SKM-1 treated with dmso at 0.1 percent for 144 hours (cell line): ENCODE measurements around the gene OBP2A.

ENCODE experiments used
- DNase-seq: peaks from one replicate; lab custom pipeline; 2025; ENCODE audit not compliant: unreplicated experiment; lab: John Stamatoyannopoulos, UW

The OBP2A gene

DNA sequence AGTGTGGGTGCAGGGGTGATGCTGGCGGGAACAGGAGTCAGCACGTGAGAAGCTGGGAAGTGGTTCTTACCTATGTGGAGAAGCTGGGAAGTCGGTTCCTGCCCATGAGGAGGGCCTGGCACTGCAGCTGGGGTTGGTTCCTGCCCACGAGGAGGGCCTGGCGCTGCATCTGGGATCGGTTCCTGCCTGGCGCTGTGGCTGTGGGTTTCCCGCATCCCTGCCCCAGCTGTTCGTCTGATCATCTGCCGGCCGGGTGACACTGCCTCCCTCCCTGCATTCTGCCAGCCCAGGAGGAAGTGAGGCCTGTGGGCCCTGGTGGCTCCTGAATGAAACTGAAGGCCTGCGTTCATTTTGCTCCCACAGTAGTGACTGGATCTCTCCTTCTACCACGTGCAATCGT is 5.1 kb downstream of the OBP2A start:
- no peak for DNase-seq

DNA sequence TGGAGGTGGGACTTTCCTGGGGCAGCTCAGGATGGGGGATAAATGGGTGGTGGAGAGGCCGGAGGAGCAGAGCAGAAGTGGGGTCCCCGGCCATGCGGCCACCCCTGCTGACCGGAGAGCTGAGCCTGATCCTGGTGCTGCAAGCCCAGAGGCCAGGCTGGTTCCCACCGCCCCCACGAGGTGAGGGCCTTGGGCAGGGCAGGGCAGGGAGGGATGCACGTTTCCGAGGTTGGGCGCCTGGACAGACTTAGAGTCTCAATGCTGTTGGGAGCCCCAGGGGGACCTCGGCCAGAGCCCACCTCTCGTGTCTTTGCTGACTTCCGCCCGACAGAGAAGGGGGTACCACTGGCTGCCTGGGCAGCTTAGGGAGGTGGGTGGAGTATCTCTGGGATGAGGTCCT is 5.5 kb downstream of the OBP2A start:
- DNase-seq, result no peak

DNA sequence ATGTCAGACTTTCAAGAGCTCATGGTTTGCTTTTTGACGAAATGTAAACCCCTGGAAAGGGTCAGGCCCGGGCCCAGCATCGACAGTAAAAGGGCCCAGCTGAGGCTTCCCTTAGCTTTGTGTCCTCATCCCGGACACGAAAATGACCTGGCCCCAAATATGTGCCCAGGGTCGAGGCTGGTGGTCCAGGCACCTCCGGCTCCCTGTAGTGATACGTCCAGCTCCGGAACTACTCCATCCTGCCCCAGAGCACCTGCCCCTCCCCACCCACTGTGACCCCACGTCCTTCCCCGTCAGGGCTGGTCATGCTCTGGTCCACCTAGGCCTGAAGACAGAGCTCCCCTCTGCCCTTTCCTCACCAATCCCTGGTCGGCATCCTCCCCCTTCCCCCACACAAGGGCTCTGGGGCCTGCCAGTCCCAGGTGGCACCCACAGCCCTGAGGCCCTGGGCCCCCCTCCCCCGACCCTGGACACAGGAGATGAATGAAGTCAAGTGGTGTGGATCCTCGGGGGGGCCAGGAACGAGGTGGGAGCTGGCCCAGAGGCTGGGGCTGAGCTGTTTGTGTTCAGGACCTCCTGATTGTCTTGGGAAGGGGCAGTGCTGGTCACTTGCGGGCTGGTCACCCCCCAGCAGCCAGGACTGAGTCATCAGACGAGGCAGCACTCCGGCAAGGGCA is 6.2 kb downstream of the OBP2A start:
- DNase-seq, result no peak

DNA sequence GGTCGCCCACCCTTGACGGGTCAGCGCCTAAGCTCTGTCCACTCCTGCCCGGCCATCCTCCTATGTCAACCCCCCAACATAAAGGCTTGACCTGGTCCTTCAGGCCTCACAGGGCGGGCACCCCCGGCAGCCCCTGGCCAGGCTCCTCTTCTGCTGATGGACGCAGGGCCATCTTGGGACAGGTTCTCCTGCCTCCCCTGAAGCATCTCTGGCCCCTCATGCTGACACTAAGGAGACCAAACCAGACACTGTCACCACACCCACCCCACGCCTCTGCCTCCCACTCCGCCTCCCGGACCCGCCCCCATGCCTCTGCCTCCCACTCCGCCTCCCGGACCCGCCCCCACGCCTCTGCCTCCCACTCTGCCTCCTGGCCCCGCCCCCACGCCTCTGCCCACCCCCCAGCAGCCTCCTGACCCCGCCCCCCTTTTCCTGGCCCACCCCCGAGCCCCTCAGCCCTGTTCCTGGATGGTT is 6.8 kb downstream of the OBP2A start:
- no peak for DNase-seq

DNA sequence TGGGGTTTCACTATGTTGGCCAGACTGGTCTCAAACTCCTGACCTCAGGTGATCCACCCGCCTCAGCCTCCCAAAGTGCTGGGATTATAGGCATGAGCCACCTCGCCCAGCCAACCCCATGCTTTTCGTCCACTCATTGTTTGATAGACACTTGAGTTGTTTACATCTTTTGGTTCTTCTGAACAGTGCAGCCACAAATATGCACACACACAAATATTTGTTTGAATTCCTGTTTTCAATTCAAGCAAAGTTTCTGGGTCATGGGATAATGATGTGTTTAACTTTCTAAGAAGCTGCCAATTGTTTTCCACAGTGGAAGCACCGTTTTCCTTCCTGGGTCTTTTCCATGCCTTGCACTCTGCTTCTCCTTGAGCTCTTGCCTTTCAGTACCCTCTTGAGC is 8.8 kb downstream of the OBP2A start:
- DNase-seq, result no peak

DNA sequence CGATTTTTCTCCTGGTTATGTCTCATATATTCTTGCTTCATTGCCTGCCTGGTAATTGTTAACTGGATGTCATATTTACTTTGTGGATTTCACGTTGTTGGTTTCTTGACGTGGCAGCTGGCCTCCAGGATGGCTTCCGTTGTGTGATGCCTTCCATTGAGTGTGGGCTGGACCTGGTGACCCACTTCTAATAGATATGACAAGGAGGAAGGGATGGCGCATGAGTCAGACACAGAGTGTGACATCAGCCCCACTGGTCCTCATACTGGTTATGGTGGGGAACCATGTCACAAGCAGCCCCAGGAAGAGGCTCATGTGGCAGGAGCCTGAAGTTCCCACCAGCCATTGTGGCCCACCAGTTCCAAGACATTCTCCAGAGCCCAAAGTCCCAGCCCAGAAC is 9.3 kb downstream of the OBP2A start:
- DNase-seq, result no peak

DNA sequence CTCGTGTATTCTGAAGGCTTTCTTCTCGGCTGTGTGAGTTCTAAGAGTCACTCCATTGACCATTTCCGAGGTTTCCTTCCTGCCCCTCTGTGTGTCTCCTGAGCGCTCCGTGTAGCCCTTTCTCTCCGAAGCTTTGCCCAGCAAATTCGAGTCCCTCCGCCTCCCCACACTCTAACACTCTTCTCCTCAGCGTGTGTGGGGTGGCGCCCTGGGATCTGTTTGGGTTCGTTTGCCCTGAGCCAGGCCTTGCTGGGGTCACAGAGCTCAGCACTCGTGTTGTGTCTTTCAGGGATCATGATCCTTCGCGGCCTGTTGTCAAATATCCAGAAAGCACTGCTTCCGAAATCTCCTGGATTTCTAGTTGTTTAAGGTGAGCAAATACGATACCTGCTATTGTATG is 10.0 kb downstream of the OBP2A start:
- no peak for DNase-seq

DNA sequence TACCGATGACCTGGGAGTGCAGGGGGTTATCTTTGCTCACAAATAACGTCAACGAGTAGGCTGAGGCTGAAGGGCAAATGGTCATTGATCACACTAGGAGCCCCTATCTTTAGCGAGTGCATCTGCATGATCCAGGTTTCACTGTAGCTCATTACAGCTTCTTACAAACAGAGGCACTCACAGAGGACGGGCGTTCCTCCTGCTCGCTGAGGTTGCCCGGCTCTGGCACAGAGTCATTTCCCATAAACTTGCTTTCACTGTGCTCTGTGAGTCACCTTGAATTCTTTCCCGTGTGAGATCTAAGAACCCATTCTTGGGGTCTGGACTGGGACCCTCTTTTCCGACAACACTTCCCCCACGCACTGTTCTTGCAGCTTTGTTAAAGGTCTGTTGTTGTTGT is 13.7 kb downstream of the OBP2A start:
- DNase-seq, result no peak

DNA sequence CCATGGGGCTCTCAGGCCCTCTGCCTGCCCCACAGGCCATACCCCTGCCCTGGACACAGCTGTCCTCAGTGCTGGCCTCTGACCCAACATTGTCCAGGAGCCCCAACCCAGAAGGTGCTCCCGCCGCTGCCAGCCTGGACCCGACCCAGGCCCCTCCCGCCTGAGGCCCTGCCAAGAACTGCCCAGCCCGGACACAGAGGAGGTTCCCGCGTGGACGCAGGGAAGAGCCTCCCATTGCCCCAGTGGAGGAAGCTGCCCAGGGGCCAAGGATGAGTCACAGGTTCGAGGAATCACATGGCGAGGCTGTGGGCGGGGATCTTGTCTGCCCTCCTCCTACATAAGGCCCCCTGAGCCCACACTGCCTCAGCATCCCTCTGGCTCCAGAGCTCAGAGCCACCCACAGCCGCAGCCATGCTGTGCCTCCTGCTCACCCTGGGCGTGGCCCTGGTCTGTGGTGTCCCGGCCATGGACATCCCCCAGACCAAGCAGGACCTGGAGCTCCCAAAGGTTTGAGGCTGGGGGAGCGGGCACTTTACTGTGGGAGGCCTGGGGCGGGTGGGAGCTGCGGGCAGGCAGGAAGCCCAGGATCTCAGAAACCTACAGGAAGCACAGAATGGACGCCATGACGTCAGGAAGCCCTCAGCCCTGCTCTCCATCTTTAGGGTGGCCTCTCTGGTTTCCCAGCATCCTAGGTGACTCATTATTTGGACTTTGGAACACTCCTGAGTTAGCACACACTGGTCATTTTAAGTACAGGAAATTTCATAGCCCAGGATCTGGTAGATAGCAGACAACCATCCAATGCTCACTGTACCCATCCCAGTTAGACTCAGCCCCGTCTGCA is 15.7 kb downstream of the OBP2A start, which contains the start of gene PAEP:
Gene PAEP (plus strand): TSS at position 366 of the 844 bp plus-strand sequence.
- no peak for DNase-seq

DNA sequence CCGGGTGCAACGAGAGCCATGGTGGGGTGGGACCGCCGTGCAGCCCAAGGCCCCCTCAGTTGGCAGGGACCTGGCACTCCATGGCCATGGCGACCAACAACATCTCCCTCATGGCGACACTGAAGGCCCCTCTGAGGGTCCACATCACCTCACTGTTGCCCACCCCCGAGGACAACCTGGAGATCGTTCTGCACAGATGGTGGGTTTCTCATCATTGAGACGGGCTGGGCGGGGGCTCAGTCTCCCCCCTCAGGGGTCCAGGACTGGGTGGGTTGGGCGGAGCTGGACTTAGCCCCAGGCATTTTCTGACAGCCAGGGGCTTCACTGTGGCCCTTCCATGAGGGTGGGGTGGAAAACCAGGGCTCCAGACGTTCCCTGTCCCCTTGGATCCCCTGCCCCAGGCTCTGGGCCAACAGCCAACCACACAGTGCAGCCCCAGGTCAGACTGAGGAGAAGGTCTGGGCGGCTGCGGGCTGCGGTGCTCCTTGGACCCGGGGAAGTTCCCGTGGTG is 16.4 kb downstream of the OBP2A start:
- no peak for DNase-seq

DNA sequence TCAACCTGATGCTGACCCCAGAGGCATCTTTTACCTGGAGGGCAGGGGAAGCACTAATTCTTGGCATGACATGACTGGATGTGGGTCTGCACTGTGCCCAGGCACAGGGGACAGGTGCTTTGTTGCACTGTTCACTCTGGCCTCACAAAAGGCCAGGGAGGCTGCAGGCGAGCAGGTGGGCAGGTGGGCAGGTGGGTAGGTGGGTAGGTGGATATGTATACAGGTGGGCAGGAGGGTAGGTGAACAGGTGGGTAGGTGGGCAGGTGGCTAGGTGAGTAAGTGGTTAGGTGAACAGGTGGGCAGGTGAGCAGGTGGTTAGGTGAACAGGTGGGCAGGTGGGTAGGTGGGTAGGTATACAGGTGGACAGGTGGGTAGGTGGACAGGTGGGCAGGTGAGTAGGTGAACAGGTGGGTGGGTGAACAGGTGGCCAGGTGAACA is 17.1 kb downstream of the OBP2A start:
- no peak for DNase-seq

DNA sequence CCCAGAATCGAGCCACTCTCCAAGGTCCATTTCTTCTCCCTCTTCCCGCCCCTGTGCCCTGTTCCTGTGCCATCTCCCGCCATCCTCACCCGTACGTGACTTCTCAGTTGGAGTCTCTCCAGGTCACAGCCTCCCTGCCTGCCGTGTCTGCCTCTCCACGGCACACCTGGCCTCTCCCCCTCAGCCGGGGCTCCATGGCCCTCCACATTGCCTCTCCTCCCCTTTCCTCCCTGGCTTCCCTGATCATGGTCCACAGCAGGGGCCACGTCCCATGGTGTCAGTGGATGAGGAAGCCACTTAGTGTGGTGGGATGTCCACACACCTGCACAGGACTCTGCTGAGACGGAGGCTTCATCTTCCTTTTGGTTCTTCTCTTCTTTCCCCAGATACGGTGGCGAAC is 17.9 kb downstream of the OBP2A start:
- DNase-seq, result no peak

DNA sequence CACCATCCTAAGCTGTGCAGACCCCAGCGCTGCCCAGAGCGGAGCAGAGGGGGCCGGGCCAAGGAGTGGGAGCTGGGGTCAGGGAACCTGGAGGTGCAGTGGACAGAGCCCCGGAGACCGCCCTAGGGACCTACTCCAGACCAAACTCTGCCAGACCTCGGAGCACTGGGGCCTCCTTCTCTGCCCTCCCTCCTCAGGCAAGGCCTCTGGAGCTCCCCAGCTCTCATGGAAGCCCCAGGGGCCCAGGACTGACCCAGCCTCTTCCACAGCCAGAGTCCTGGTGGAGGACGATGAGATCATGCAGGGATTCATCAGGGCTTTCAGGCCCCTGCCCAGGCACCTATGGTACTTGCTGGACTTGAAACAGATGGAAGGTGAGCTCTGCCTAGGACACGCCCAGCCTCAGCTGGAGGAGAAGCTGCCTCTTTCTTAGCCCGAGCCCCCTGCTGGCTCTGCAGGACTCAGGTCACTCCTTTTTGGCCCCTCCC is 19.3 kb downstream of the OBP2A start:
- DNase-seq, result no peak

DNA sequence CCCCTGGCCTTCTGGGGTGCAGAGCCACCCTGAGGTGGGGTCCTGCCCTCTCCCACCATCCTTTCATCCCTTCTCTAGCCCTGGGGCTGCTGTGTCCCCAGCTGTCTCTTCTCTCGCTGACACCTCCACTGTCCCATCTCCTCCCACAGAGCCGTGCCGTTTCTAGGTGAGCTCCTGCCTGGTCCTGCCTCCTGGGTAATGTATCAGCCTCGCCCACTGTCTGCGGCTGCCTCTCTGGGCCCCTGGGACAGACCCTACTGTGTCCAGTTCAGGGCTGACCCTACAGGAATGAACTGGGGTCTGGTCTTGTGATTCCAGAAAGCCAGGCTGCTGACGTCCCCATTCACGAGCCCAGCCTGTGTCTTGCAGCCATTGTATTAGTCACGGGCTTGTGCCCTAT is 19.7 kb downstream of the OBP2A start:
- no peak for DNase-seq

DNA sequence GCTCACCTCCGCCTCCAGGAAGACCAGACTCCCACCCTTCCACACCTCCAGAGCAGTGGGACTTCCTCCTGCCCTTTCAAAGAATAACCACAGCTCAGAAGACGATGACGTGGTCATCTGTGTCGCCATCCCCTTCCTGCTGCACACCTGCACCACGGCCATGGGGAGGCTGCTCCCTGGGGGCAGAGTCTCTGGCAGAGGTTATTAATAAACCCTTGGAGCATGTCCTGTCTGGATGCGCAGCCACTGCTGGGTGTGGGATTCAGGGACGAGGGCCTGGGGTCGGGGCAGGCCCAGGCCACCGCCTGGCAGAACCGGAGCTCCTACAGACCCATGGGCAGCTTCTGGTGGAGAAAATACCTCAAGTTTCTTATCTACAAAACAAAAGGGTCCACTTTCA is 20.6 kb downstream of the OBP2A start:
- DNase-seq, result no peak

DNA sequence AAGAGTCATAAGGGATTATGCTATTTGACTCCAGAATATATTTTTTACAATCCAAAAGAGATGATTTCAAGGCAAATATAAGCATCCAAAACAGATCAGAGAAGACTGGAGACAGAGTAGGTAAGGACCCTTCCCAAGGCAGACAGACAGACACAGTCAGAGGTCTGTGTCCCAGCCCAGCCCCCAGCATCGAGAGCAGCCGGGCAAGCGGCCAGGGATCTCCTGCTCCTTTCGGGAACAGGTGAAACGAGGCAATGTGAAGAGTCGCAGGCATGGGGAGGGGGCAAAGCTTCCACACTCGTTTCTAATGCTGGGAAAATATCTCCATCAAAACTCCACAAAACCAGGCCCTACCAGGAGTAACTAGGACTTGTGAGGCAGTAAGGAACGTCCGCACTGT is 21.4 kb downstream of the OBP2A start:
- no peak for DNase-seq

DNA sequence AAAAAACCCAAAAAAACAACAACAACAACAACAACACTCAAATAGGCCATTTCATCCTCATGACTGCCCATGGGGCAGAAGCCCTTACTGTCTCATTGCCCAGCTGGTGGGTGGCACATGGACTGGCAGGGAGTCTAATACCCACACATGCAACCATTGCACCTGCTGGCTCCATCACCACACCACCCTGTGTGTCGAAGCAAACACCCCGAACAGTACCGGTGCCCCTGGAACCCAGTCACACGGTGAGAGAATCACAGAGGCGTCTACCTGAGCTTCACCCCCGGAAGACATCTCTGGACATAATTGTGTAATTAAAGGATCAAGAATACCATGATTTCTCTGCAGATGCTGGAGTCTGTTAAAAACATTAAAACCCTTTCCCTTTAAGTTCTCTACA is 22.1 kb downstream of the OBP2A start:
- no peak for DNase-seq

DNA sequence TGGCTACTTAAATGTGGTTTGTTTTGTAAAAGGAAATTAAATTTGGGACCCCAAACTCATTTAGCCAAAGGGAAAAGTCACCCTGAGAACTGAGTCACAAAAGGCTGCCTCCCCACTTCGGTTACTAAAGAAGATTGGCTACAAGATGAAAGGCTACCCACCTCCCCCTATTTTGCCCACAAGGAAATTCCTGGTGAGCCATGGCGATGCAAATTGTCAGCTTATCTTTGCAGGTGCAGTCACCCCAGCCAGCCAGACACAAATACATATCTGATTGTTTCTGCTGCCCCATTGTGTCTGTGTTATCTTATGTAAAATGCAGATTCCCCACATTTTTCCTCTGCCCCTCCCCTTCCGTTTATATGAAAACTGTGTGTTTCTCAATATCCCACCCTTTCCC is 24.5 kb downstream of the OBP2A start:
- no peak for DNase-seq

DNA sequence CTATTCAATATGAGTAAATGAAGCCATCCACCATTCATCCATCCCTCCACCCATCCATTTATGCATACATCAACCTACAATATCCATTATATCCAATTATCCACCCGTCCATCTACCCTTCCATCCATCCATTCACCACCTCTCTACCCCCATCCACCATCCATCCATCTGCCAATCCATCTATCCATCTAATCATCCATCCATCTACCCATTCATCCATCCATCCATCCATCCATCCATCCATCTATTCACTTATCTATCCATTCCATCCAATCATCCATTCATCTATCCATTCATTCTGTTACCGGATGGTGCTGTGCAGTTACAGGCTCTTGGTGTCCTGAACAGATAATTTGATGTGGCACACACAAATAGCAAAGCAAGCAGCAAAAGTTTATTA is 26.3 kb downstream of the OBP2A start:
- no peak for DNase-seq

DNA sequence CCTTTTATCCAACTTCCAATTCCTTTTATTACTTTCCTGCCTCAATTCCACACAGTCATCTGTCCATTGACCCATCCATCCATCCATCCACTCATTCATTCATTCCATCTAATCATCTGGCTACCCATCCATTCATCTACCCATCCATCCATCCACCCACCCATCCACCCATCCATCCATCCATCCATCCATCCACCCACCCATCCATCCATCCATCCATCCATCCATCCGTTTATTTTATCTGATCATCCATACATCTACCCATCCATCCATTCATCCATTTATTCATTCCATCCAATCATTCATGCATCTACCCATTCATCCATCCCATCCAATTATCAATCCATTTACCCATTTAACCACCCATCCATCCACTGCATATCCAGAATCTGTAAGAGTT is 27.2 kb downstream of the OBP2A start:
- DNase-seq, result no peak

DNA sequence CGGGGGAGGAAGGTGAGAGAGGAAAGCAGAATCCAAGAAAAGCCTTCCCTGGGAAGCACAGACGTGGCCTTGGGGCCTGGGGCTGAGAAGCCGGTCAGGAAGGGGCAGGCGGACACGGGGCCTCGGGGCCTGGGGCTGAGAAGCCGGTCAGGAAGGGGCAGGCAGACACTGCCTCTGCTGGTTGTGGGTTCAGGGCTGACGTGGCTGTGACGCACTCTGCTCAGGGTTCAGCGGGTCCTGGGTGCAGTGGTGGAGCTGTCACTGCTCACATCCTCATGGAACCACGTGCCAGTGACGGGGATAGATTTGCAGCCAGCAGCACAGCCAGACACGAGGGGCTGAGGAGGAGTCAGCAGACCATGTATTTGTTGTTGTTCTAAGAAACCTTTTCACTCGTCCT is 28.4 kb downstream of the OBP2A start:
- no peak for DNase-seq

DNA sequence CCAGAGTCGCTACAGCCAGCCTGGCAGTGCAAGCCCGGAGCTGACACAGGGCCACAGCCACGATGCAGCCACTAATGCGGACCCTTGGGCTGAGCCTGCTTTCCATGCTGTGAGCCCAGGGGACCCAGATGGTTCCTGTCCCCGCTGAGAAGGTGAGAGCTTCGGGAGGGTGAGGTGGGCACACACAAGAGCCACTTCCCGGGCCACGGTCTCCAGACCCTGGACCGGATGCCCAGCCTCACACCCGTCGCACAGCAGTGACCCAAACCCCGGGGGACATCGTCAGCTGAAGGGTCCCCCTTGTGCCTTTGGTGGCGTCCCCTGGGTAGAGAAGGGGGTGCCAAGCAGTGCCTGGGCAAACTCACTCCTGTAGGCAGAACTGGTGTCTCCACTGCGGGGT is 29.0 kb downstream of the OBP2A start:
- no peak for DNase-seq
